Panc1 (cell line): Measurements from ENCODE around the gene TSPYL2. TPM values are rescaled to one million over a fixed set of nuclear protein-coding genes. Genes with fewer than 3 reads are reported as not detected.

Experiments
- ATAC-seq: fragments of 200-7000 bp; cut with Tn5 transposase; 2 replicates; pipeline ENCODE4 v1.9.1; 2020; ENCODE audit warnings: mild to moderate bottlenecking, moderate library complexity
- BruUV-seq: library from RNA; stranded (reverse); fragments of 400-500 nt; replicated peaks from 2 replicates; lab custom pipeline; 2021; lab: Mats Ljungman, UMichigan
- CTCF ChIA-PET: fragments of 300-600 bp; sonication (Branson Sonifier 250); formaldehyde crosslinking; loops from one replicate; lab custom pipeline; 2022; ENCODE audit warnings: antibody characterized with exemption; lab: Charles Lee
- POLR2A ChIA-PET: fragments of 300-600 bp; sonication (Branson Sonifier 250); formaldehyde crosslinking; loops from one replicate; lab custom pipeline; 2022; ENCODE audit warnings: antibody characterized with exemption; lab: Charles Lee
- DNase-seq: peaks from one replicate; pipeline ENCODE4 v3.0.0-alpha.2; 2010; ENCODE audit warnings: low read depth, low spot score
- H3K27ac ChIP-seq: 2 replicates; pipeline ENCODE4 v1.5.1; 2011; ENCODE audit warnings: mild to moderate bottlenecking, low read length, inconsistent platforms
- H3K27me3 ChIP-seq: fragments of 200-500 bp; sonication (Bioruptor generic); 2 replicates; pipeline ENCODE4 v1.6.0; 2014; ENCODE audit warnings: low read length, inconsistent platforms; ENCODE audit not compliant: control insufficient read depth, insufficient read depth
- H3K36me3 ChIP-seq: fragments of 200-500 bp; sonication (Bioruptor generic); 2 replicates; pipeline ENCODE4 v1.5.1; 2014; ENCODE audit warnings: inconsistent platforms, mild to moderate bottlenecking, low read length, moderate library complexity; ENCODE audit not compliant: control insufficient read depth, insufficient read depth
- H3K4me1 ChIP-seq: 2 replicates; pipeline ENCODE4 v1.5.1; 2011; ENCODE audit warnings: inconsistent platforms, mild to moderate bottlenecking, low read length, moderate library complexity; ENCODE audit not compliant: control insufficient read depth, insufficient read depth
- H3K4me3 ChIP-seq, 2 experiments: 2 replicates each; pipeline ENCODE4 v1.5.1; 2011 to 2012; ENCODE audit warnings: low read depth in 2 of 2, low read length in 2 of 2, mild to moderate bottlenecking in 2 of 2, inconsistent platforms in 1 of 2, moderate library complexity in 1 of 2
- H3K9me3 ChIP-seq: fragments of 200-500 bp; sonication (Bioruptor generic); 2 replicates; pipeline ENCODE4 v1.5.1; 2014; ENCODE audit warnings: low read depth, mild to moderate bottlenecking, inconsistent platforms, low read length, moderate library complexity; ENCODE audit not compliant: control insufficient read depth, insufficient read depth
- CTCF ChIP-seq: fragments of 450-650 bp; IDR thresholded peaks from 2 replicates; pipeline ENCODE4 v1.5.1; 2017; ENCODE audit warnings: mild to moderate bottlenecking
- POLR2AphosphoS5 ChIP-seq: IDR thresholded peaks from 2 replicates; pipeline ENCODE4 v1.6.1; 2012; ENCODE audit warnings: mild to moderate bottlenecking, low read depth, low read length, moderate library complexity
- REST ChIP-seq, 2 experiments: IDR thresholded peaks; 2 replicates each; pipeline ENCODE4 v1.6.1; 2011 to 2012; ENCODE audit warnings: low read depth in 2 of 2, control low read depth in 1 of 2, low read length in 1 of 2, mild to moderate bottlenecking in 1 of 2, moderate library complexity in 1 of 2; ENCODE audit not compliant: insufficient read depth in 1 of 2
- SIN3A ChIP-seq: IDR thresholded peaks from 2 replicates; pipeline ENCODE4 v1.6.1; 2012; ENCODE audit warnings: low read depth, mild to moderate bottlenecking, low read length, moderate library complexity, borderline replicate concordance; ENCODE audit not compliant: insufficient read depth
- TCF7L2 ChIP-seq: IDR thresholded peaks from 2 replicates; pipeline ENCODE4 v1.6.1; 2011; ENCODE audit warnings: mild to moderate bottlenecking, low read depth, low read length, inconsistent platforms
- in situ Hi-C: cut with HindIII; loops from 2 replicates; pipeline ENCODE4 v1.10.0; 2016; ENCODE audit warnings: low sequenced_read_pairs, low pct_unique_long_range_greater_than_20kb
- intact Hi-C: fragments of 100-400 bp; cut with micrococcal nuclease; formaldehyde crosslinking; loops from one replicate; pipeline ENCODE4 v1.10.0; 2022; ENCODE audit not compliant: unreplicated experiment
- total RNA-seq: library from RNA; stranded (reverse); gene quantifications from one replicate; pipeline ENCODE4 v1.2.1, GENCODE V29; 2021; ENCODE audit not compliant: unreplicated experiment

The TSPYL2 gene
- total RNA-seq, 1 experiment from 2014 or later, result 25.0 TPM

GRCh38 chrX:53039236-53039635 lies 42.9 kb upstream of the TSPYL2 start:
- Histone ChIP-seq H3K4me3 (no peak overlapping the region), H3K9me3 (no peaks in the 10 kb centered on the region), H3K4me1 (no peaks in the 10 kb centered on the region), H3K36me3 (no peaks in the 10 kb centered on the region; the same call in 1 of the 2 replicates), H3K27me3 (peaks cover 10% of the 10 kb centered on the region), H3K27ac (no peak overlapping the region)
- ATAC-seq (no peak), DNase-seq (no peak)
- in situ Hi-C loops, result no loop called here
- ChIA-PET CTCF (no interaction called here), POLR2A (no interaction called here)
- intact Hi-C loops, result no loop called here
- BruUV-seq, result no TSS peak
- TF ChIP-seq SIN3A (no peak), CTCF (no peak), TCF7L2 (no peak), REST (IDR thresholded peaks at IDR 0.05; ENCODE audit: insufficient read depth in 1 of 2, low read depth in 2 of 2, low read length in 1 of 2) (no peak), POLR2AphosphoS5 (no peak)

- H3K27ac ChIP-seq, result no peak overlapping the region
- H3K4me1 ChIP-seq, result no peaks in the 10 kb centered on the region
- CTCF ChIA-PET, result no interaction called here
- H3K27me3 ChIP-seq, result peaks cover 4% of the 10 kb centered on the region
- POLR2A ChIA-PET, result no interaction called here
- no peaks in the 10 kb centered on the region for H3K9me3 ChIP-seq
- H3K36me3 ChIP-seq, result no peaks in the 10 kb centered on the region; the same call in 1 of the 2 replicates
- in situ Hi-C loops, result no loop called here
- intact Hi-C loops, result no loop called here
- no peak for ATAC-seq
- no TSS peak for BruUV-seq
- H3K4me3 ChIP-seq, result no peak overlapping the region
- no peak for DNase-seq
- no peak for TF ChIP-seq TCF7L2
- TF ChIP-seq SIN3A, result no peak
- TF ChIP-seq REST (IDR thresholded peaks at IDR 0.05; ENCODE audit: insufficient read depth in 1 of 2, low read depth in 2 of 2, low read length in 1 of 2), result no peak
- TF ChIP-seq POLR2AphosphoS5, result no peak
- TF ChIP-seq CTCF, result no peak
These were observed 37.2 kb upstream of the TSPYL2 start for GRCh38 chrX:53044995-53045394.
